GM08714 (cell line): ENCODE measurements around the gene ATP10A.
"Not testable (repeated sequence)": the region's sequence is repeated elsewhere in the genome, so short reads cannot be mapped to it uniquely, and the experiment has no call there.

Source experiments
- H3K4me3 ChIP-seq: fragments of 200-500 bp; sonication (Bioruptor generic); 2 replicates; pipeline ENCODE4 v1.5.1; 2014; ENCODE audit warnings: mild to moderate bottlenecking, low read length, inconsistent platforms
- ZNF274 ChIP-seq: IDR thresholded peaks from 2 replicates; pipeline ENCODE4 v1.6.1; 2012; ENCODE audit warnings: mild to moderate bottlenecking, low read depth, low read length

Gene ATP10A

GRCh38 chr15:25764980-25765735, 98.0 kb downstream of the ATP10A start:
- no peak for TF ChIP-seq ZNF274

DNA sequence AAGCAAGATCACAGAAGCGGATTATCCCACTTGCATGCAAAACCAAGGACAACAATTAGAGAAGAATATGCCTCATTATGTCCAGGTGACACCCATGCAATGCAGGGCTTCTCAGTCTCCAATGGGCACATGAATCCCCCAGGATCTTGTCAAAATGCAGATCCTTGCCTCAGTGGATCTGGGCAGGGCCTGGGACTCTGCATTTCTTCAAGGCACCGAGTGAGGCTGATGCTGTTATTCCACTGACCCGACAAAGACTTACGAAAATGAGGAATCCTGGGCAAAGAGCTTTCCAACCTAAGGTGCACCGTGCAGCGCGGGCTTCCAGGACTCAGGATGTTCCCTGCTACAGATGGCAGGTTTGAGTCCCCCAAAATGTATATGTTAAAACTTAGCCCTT, 99.2 kb downstream of the ATP10A start:
- no peak for TF ChIP-seq ZNF274

More at GRCh38 chr15:25764980-25765735, 98.0 kb downstream of the ATP10A start:
- H3K4me3 ChIP-seq, result no peak overlapping the region

GRCh38 chr15:25763331-25763751, 99.8 kb downstream of the ATP10A start:
- no peak overlapping the region for H3K4me3 ChIP-seq
- TF ChIP-seq ZNF274, result no peak

More for the DNA sequence above, 99.2 kb downstream of the ATP10A start:
- no peak overlapping the region for H3K4me3 ChIP-seq

DNA sequence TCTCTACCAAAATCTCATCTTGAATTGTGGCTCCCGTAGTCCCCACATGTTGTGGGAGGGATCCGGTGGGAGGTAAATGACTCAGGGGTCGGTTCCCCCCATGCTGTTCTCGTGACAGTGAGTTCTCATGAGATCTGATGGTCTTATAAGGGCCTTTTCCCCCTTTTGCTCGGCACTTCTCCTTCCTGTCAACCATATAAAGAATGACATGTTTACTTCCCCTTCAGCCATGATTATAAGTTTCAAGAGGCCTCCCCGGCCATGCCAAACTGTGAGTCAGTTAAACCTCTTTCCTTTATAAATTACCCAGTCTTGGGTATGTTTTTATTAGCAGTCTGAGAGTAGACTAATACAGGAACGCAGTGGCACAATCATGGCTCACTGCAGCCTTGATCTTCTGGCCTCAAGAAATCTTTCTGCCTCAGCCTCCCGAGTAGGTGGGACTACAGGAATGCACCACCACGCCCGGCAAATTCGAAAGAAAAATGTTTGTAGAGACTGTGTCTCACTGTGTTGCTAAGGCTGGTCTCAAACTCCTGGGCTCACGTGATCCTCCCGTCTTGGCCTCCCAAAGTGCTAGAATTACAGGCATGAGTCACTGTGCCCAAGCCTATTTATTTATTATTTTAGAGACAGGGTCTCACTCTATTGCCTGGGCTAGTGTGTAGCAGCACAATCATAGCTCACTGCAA, 101.0 kb downstream of the ATP10A start:
- TF ChIP-seq ZNF274, result no peak
- H3K4me3 ChIP-seq, result no peak overlapping the region

DNA sequence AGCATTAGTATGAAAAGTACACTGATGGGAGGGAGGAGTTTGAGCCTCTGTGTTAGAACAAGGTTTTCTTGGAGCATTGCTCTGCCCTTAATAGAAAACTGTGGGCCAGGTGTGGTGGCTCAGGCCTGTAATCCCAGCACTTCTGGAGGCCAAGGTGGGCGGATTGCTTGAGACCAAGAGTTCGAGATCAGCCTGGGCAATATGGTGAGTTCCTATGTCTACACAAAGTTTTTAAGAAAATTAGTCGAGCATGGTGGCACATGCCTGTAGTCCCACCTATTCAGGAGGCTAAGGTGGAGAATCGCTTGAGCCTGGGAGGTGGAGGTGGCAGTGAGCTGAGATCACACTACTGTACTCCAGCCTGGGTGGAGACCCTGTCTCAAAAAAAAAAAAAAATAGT, 103.7 kb downstream of the ATP10A start:
- no peak overlapping the region for H3K4me3 ChIP-seq
- TF ChIP-seq ZNF274, result no peak

- not testable (repeated sequence) for H3K4me3 ChIP-seq
Measured at GRCh38 chr15:25758612-25759011, 104.5 kb downstream of the ATP10A start.

DNA sequence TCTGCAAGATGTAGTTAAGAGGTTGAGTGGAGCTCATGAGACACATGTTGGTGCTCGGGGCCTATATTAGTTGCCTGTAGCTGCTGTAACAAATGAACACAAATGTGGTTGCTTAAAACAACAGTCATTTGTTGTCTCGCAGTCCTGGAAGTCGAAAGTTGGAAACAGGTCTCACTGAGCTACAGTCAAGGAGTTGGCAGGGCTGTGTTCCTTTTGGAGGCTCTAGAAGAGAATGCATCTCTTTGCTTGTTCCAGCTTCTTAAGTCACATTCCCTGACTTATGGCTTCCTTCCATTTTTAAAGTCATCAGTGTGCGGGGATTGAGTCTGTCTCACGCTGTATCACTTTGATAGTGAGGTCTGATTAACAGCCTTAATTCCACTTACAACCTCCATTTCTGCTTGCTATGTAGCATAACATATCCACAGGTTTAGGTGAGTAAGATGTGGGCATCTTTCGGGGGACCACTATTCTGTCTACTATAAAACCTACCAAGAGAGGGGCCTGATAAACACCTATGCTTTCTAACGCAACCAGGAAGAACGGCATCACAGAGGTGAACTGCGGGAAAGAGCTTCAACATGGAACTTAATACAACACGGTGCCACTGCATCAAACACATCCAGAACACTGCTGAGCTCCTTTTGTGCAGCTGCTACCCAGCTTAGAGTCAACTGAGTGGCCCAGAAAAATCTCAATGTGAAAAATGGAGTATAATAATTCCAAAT, 119.4 kb downstream of the ATP10A start:
- TF ChIP-seq ZNF274, result no peak

GRCh38 chr15:25742776-25743547, 120.2 kb downstream of the ATP10A start:
- TF ChIP-seq ZNF274, result no peak
- H3K4me3 ChIP-seq, result no peak overlapping the region

More for the DNA sequence above, 119.4 kb downstream of the ATP10A start:
- no peak overlapping the region for H3K4me3 ChIP-seq

DNA sequence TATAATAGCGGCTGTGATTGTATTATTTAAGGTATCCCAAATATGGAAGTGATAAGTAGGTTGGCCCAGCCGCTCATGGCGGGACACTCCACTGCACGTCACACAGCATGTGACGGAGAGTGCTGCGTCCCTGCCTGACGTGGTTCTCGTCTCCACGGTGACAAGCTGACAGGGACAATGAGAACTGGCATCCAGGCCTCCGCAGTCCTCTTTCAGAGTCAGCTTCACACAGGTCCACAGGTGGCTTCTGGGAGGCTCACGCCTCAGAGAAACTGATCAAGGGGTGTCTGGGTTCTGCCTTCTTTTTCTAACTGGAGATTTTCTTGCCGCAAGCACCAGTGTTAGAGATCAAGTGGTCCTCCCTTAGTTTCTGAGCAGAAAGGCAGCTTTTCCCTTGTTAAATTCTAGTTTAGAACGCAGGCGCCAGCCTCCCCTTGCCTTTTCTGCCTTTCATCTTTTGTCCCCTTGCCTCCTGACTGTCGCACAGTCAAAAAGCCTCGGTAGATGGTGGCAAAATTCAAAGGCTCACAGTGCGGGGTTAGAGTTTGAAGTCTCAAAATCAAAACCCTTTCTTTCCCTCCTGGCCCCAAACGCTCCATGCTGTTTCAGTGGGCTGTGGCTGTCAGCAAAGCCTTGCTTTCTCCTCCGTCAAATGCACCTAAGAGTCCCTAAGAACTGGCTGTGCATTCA, 120.9 kb downstream of the ATP10A start:
- TF ChIP-seq ZNF274, result no peak
- no peak overlapping the region for H3K4me3 ChIP-seq

- no peak for TF ChIP-seq ZNF274
- H3K4me3 ChIP-seq, result no peak overlapping the region
Measured at GRCh38 chr15:25741256-25741580, 121.9 kb downstream of the ATP10A start.

GRCh38 chr15:25740383-25741255, 122.5 kb downstream of the ATP10A start:
- no peak overlapping the region for H3K4me3 ChIP-seq
- TF ChIP-seq ZNF274, result no peak

DNA sequence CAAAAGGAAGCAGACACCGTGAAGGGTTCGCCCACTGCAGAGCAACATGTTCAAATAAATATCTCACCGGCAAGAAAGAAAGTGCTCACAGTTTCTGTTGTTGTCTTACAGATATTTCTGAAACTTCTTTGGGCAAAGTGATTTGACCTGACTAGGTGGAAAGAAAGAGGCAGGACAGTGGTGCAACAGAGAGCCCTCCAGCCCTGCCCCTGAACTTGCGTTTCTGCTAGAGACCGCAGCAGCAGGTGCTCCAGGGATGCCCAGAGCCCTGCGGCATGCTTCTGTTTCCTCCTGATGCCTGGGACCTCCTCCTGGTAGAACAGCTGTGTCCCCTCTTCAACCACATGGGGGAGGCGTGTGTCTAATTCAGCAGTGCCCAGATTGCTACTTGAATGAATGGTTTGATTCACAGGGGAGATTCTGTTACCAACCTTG, 123.4 kb downstream of the ATP10A start:
- H3K4me3 ChIP-seq, result no peak overlapping the region
- no peak for TF ChIP-seq ZNF274

- TF ChIP-seq ZNF274, result no peak
Measured at GRCh38 chr15:25738171-25738965, 124.8 kb downstream of the ATP10A start.

More at GRCh38 chr15:25738171-25738965, 124.8 kb downstream of the ATP10A start:
- H3K4me3 ChIP-seq, result no peak overlapping the region
